Body of pancreas (tissue), 4 donors: ENCODE results near the gene TRIM44. TPM values are rescaled to one million over a fixed set of nuclear protein-coding genes. Genes with fewer than 3 reads are reported as not detected.
A peak's percentile ranks its signal among the peaks of the same experiment; 100 is the strongest.

Experiments
- ATAC-seq: fragments of 150-250 bp; one replicate; pipeline ENCODE4 v1.9.1; 2016
- DNase-seq, 4 donors: peaks; one replicate each; pipeline ENCODE4 v3.0.0-alpha.2; 2019
- H3K27ac ChIP-seq, 4 donors: fragments of 200-600 bp; sonication (generic); 1 replicate in 3 of 4; 2 replicates in 1 of 4; pipeline versions ENCODE4 v1.5.1 to v1.6.1; 2016 to 2019; ENCODE audit warnings: mild to moderate bottlenecking in 1 of 4, mixed read lengths in 1 of 4, moderate library complexity in 1 of 4
- H3K27me3 ChIP-seq, 2 donors: fragments of 200-600 bp; sonication (generic); one replicate each; pipeline ENCODE4 v1.6.0; 2016; ENCODE audit warnings: mild to moderate bottlenecking in 1 of 2
- H3K36me3 ChIP-seq, 2 donors: fragments of 200-600 bp; sonication (generic); replicated peaks in 1 of 2; 2 replicates each; pipeline ENCODE4 v1.5.1; 2016; ENCODE audit warnings: low read depth in 2 of 2; ENCODE audit not compliant: insufficient read depth in 1 of 2
- H3K4me1 ChIP-seq: fragments of 200-600 bp; sonication (generic); one replicate; pipeline ENCODE4 v1.6.0; 2016
- H3K4me3 ChIP-seq, 2 donors: fragments of 200-600 bp; sonication (generic); 1 replicate in 1 of 2; 2 replicates in 1 of 2; pipeline ENCODE4 v1.5.1; 2016 to 2019
- H3K9me3 ChIP-seq, 3 donors: fragments of 200-600 bp; sonication (generic); 1 replicate in 2 of 3; 2 replicates in 1 of 3; pipeline ENCODE4 v1.5.1; 2016
- POLR2A ChIP-seq, 3 donors: fragments of 450-650 bp; IDR thresholded peaks; one replicate each; pipeline ENCODE4 v1.6.1; 2016; ENCODE audit warnings: antibody characterized with exemption in 3 of 3, mild to moderate bottlenecking in 2 of 3
- WGBS, 2 donors: methylation state at CpG; one replicate each; pipeline ENCODE4 v1.1.5; 2017; 5-methylcytosine and 5-hydroxymethylcytosine counted together
- intact Hi-C: fragments of 100-400 bp; cut with DNase I; formaldehyde crosslinking; loops from one replicate; pipeline ENCODE4 v1.15.1; 2023
- total RNA-seq, 2 donors: library from RNA; depleted of rRNA; stranded (reverse); fragments of >200 nt; gene quantifications; one replicate each; pipeline ENCODE4 v1.1.0, GENCODE V29; 2016
- TF ChIP-seq, protein P1 (sequence below), 7 experiments: fragments of 450-650 bp in 4 of 7; fragments of 200-600 bp in 3 of 7; sonication (generic) in 3 of 7; IDR thresholded peaks; one replicate each; pipeline ENCODE4 v1.5.1; 2016 to 2019; ENCODE audit warnings: antibody characterized with exemption in 7 of 7

TRIM44 gene
- total RNA-seq, 2 donors from 2014 or later, result 17.4 to 81.7 TPM

GRCh38 chr11:35794850-35795249 is 132.3 kb downstream of the TRIM44 start:
- H3K4me3 ChIP-seq, result no peak overlapping the region
- no peaks in the 10 kb centered on the region for H3K9me3 ChIP-seq
- H3K27ac ChIP-seq, result no peak overlapping the region
- DNase-seq, result no peak
- peaks cover 20% of the 10 kb centered on the region for H3K4me1 ChIP-seq
- no peak for ATAC-seq
- 95 to 97% methylated on average over 3 of the region's 3 CpGs for WGBS, 2 donors
- no peaks in the 10 kb centered on the region for H3K36me3 ChIP-seq
- TF ChIP-seq POLR2A (IDR thresholded peaks at IDR 0.05), result no peak
- TF ChIP-seq, protein P1, sequence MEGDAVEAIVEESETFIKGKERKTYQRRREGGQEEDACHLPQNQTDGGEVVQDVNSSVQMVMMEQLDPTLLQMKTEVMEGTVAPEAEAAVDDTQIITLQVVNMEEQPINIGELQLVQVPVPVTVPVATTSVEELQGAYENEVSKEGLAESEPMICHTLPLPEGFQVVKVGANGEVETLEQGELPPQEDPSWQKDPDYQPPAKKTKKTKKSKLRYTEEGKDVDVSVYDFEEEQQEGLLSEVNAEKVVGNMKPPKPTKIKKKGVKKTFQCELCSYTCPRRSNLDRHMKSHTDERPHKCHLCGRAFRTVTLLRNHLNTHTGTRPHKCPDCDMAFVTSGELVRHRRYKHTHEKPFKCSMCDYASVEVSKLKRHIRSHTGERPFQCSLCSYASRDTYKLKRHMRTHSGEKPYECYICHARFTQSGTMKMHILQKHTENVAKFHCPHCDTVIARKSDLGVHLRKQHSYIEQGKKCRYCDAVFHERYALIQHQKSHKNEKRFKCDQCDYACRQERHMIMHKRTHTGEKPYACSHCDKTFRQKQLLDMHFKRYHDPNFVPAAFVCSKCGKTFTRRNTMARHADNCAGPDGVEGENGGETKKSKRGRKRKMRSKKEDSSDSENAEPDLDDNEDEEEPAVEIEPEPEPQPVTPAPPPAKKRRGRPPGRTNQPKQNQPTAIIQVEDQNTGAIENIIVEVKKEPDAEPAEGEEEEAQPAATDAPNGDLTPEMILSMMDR (IDR thresholded peaks at IDR 0.05), result no peak
- intact Hi-C loops, result no loop called here
- no peaks in the 10 kb centered on the region for H3K27me3 ChIP-seq

DNA sequence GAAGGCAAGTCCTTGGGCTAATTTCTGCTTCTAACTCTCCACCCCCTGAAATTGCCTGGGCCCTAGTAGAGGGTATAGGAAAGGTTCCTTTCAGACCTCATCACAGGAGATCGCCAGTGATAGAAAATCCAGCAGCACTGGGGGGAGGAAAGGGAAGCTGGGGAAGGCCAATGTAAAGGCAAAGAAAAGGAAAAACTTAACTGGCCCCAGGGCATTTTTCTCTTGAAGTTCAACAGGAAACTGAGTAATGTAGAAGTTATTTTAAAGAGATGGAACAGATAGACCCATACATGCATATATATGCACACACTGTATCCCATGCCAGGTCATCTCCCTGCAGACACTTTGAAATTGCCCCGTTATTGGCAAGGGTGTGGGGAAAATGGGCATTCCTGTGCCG is 134.0 kb downstream of the TRIM44 start:
- intact Hi-C loops, result no loop called here
- no peaks in the 10 kb centered on the region for H3K27me3 ChIP-seq
- no peak overlapping the region for H3K4me3 ChIP-seq
- DNase-seq (no peak), ATAC-seq (no peak)
- 83 to 85% methylated on average over 3 of the region's 3 CpGs for WGBS, 2 donors
- H3K9me3 ChIP-seq, result no peaks in the 10 kb centered on the region
- peaks cover 20% of the 10 kb centered on the region for H3K4me1 ChIP-seq
- no peaks in the 10 kb centered on the region for H3K36me3 ChIP-seq
- TF ChIP-seq, protein P1 (IDR thresholded peaks at IDR 0.05), result no peak
- no peak for TF ChIP-seq POLR2A (IDR thresholded peaks at IDR 0.05)
- no peak overlapping the region for H3K27ac ChIP-seq

- TF ChIP-seq POLR2A (IDR thresholded peaks at IDR 0.05), result no peak
- TF ChIP-seq, protein P1 (IDR thresholded peaks at IDR 0.05), result no peak
- Histone ChIP-seq H3K9me3 (no peaks in the 10 kb centered on the region), H3K27ac (no peak overlapping the region), H3K27me3 (no peaks in the 10 kb centered on the region), H3K4me3 (no peak overlapping the region), H3K4me1 (peaks cover 11% of the 10 kb centered on the region), H3K36me3 (no peaks in the 10 kb centered on the region)
- no peak for DNase-seq
- ATAC-seq, result no peak
- intact Hi-C loops, result no loop called here
These were observed 135.8 kb downstream of the TRIM44 start for GRCh38 chr11:35798423-35798822.

DNA sequence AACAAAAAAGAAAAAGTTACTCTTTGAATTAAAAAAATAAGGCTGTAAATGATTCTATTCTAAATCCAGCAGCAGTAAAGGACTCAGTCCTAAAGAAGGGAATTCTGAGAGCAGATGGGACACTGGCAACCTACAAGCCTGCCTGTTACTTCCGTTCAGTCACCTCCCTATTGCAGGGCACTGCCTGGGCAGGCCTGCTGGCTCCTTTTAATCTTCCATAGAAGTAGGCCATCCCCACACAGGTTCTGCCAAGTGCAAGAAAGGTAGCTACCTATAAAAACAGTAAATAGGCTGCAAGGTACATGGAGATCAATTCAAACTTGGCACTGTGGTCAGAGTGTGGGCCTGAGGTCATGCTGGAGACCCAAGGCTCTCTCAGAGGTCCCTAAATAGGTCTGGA is 136.4 kb downstream of the TRIM44 start:
- WGBS, 2 donors, result 50 to 63% methylated on average over 1 of the region's 1 CpG
- intact Hi-C loops, result no loop called here
- peak; percentile 65 for ATAC-seq

DNA sequence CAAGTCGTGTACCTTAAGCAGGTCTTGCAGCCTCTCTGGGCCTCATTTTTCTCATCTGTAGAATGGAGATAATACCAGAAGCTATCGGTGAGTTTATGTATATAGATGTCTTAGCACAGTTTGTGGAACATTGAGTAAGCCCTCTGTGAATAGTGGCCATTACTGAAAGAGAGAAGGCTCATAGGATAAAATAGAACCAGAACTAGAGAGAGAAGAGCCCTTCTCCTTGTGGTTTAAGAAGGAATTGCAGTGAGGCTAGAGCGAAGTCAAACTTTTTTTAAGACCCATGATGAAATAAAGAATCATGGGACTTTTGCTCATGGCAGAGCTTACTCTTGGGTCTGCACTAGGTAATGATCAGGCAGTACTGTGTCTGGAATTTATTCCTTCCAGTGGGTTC is 137.1 kb downstream of the TRIM44 start:
- Histone ChIP-seq H3K4me1 (peaks cover 15% of the 10 kb centered on the region), H3K9me3 (no peaks in the 10 kb centered on the region), H3K27ac (no peak overlapping the region), H3K36me3 (no peaks in the 10 kb centered on the region), H3K4me3 (no peak overlapping the region), H3K27me3 (no peaks in the 10 kb centered on the region)
- TF ChIP-seq, protein P1 (IDR thresholded peaks at IDR 0.05), result peak in 1 of 7 experiments; percentile 1
- TF ChIP-seq POLR2A (IDR thresholded peaks at IDR 0.05), result no peak
- no peak for DNase-seq
- intact Hi-C loops, result no loop called here
- WGBS, 2 donors, result 95 to 100% methylated on average over 3 of the region's 3 CpGs
- ATAC-seq, result no peak

More for the DNA sequence above, 136.4 kb downstream of the TRIM44 start:
- peak; percentile 20 to 72 (median 24) for DNase-seq
- Histone ChIP-seq H3K4me3 (no peak overlapping the region), H3K27ac (no peak overlapping the region), H3K4me1 (peaks cover 13% of the 10 kb centered on the region), H3K9me3 (no peaks in the 10 kb centered on the region), H3K27me3 (no peaks in the 10 kb centered on the region), H3K36me3 (no peaks in the 10 kb centered on the region)
- TF ChIP-seq, protein P1 (IDR thresholded peaks at IDR 0.05), result no peak
- TF ChIP-seq POLR2A (IDR thresholded peaks at IDR 0.05), result no peak
